ENCODE data around the gene CNTNAP2. TPM values are rescaled to one million over a fixed set of nuclear protein-coding genes. Genes with fewer than 3 reads are reported as not detected.

The CNTNAP2 gene
- total RNA-seq, 1 donor, result under 0.01 TPM

GRCh38 chr7:146670532-146670931, 553.9 kb downstream of the CNTNAP2 start:
- no peak for TF ChIP-seq CTCF (IDR thresholded peaks at IDR 0.05; ENCODE audit: insufficient read depth, low read length)
- no peak for DNase-seq (ENCODE audit: low read depth)
- no peak overlapping the region for H3K4me3 ChIP-seq (ENCODE audit: low read depth, low read length)

- H3K4me3 ChIP-seq (ENCODE audit: low read depth, low read length), result no peak overlapping the region
Measured at GRCh38 chr7:146681487-146681886, 564.9 kb downstream of the CNTNAP2 start.

GRCh38 chr7:146683439-146683838, 566.8 kb downstream of the CNTNAP2 start:
- TF ChIP-seq CTCF (IDR thresholded peaks at IDR 0.05; ENCODE audit: insufficient read depth, low read length), result no peak
- no peak overlapping the region for H3K4me3 ChIP-seq (ENCODE audit: low read depth, low read length)
- no peak for DNase-seq (ENCODE audit: low read depth)

More at GRCh38 chr7:146681487-146681886, 564.9 kb downstream of the CNTNAP2 start:
- no peak for TF ChIP-seq CTCF (IDR thresholded peaks at IDR 0.05; ENCODE audit: insufficient read depth, low read length)
- no peak for DNase-seq (ENCODE audit: low read depth)

DNA sequence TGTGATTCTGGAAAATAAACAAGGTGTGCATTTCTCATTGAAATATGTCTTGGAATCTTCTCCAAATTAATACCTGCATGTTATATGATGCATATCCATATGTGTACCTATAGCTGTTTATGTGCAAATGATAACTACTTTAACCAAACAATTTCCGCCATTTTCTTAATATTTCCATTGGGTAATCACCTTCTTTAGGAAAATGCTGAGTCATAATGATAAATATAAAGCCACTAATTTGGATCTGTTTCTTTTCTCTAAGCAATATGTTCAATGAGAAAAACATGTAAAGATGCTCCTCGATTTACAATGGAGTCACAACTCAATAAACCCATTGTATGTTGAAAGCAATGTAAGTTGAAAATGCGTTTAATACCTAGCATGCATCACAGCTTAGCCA, 574.4 kb downstream of the CNTNAP2 start:
- no peak overlapping the region for H3K4me3 ChIP-seq (ENCODE audit: low read depth, low read length)
- DNase-seq (ENCODE audit: low read depth), result no peak
- no peak for TF ChIP-seq CTCF (IDR thresholded peaks at IDR 0.05; ENCODE audit: insufficient read depth, low read length)

GRCh38 chr7:146698995-146699610, 582.5 kb downstream of the CNTNAP2 start:
- DNase-seq (ENCODE audit: low read depth), result no peak
- TF ChIP-seq CTCF (IDR thresholded peaks at IDR 0.05; ENCODE audit: insufficient read depth, low read length), result no peak

DNA sequence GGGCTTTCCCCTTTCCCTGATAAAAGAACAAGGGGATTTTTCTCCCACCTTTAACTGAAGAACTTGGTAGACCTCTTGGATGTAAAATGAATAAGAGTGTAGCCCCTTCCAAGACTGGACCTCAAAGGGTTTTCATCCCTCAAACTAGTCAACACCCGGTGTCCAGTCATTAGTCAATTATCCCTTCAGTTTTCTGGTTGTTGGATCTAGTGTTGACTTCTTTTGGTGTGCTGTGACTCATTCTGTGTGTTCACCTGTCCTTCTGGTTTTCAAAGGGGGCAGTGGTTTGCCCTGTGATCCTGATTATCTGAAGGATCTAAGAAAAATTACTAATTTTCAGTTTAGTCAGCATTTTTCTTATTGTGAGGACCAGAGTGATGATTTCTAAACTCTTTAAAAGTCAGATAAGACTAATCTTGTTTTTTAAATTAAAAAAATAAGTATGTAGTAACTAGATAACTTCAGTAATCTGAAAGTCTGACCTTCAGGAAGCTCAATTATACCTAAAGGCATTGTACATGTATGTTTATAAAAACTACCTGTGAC, 583.5 kb downstream of the CNTNAP2 start:
- no peak for DNase-seq (ENCODE audit: low read depth)
- TF ChIP-seq CTCF (IDR thresholded peaks at IDR 0.05; ENCODE audit: insufficient read depth, low read length), result no peak
- no peak overlapping the region for H3K4me3 ChIP-seq (ENCODE audit: low read depth, low read length)

More at GRCh38 chr7:146698995-146699610, 582.5 kb downstream of the CNTNAP2 start:
- no peak overlapping the region for H3K4me3 ChIP-seq (ENCODE audit: low read depth, low read length)

Data from fibroblast of the aortic adventitia (primary cell).